Activated CD4-positive, CD25-positive, alpha-beta regulatory T cell treated with anti-CD3 and anti-CD28 coated beads, Interleukin-2, amount 50 U/mL, for 24 hours (primary cell): Measurements from ENCODE around the gene EBF4.
"Not testable (repeated sequence)": the region's sequence is repeated elsewhere in the genome, so short reads cannot be mapped to it uniquely, and the experiment has no call there.

ENCODE experiments used
- ATAC-seq, 2 donors: fragments of 150-1000 bp; cut with Tn5 transposase; one replicate each; pipeline ENCODE4 v1.10.0; 2021; ENCODE audit warnings: mild to moderate bottlenecking in 1 of 2, moderate library complexity in 1 of 2

Gene EBF4

GRCh38 chr20:2798095-2798805 is 105.7 kb downstream of the EBF4 start:
- no peak for ATAC-seq

- no peak for ATAC-seq
These were observed 106.2 kb downstream of the EBF4 start for GRCh38 chr20:2798814-2799213.

GRCh38 chr20:2799271-2799670 is 106.7 kb downstream of the EBF4 start:
- no peak for ATAC-seq

DNA sequence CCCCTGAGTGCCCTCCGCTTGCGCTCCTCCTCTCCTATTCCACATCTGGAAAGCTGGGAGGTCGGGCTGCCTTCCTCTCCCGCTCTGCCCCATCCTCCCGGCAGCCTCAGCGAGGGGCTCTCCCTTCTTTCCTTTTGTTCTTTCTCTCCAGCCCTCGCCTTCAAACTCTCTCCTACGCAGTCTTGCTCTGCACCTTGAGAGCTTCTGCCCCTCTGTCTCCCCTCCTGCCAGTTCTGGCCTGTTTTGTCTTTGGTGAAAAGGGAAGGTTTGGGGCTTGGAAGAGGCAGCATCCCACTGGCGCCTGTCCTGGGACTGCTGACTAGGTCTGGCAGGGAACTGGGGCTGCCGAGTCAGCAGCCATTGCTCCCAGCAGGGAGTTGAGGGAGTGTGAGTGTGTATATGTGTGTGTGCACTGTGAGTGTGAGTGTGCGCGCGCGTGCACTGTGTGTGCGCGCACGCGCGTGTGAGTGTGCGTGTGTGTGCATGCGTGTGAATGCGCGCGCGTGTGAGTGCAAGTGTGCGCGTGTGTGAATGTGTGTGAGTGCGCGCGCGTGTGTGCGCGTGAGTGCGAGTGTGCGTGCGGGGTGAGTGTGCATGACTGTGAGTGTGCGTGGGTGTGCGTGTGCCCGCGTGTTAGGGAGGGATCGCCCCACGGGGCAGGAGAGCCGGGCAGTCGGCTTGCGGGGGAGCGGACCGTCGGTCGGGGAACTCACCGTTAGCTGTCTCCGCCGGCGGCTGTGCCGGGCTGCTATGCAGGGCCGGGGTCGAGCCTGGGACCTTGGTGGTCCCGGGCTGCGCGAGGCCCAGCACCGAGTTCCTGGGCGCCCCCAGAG is 107.3 kb downstream of the EBF4 start:
- ATAC-seq = peak in 1 of 2 donors; percentile 6

DNA sequence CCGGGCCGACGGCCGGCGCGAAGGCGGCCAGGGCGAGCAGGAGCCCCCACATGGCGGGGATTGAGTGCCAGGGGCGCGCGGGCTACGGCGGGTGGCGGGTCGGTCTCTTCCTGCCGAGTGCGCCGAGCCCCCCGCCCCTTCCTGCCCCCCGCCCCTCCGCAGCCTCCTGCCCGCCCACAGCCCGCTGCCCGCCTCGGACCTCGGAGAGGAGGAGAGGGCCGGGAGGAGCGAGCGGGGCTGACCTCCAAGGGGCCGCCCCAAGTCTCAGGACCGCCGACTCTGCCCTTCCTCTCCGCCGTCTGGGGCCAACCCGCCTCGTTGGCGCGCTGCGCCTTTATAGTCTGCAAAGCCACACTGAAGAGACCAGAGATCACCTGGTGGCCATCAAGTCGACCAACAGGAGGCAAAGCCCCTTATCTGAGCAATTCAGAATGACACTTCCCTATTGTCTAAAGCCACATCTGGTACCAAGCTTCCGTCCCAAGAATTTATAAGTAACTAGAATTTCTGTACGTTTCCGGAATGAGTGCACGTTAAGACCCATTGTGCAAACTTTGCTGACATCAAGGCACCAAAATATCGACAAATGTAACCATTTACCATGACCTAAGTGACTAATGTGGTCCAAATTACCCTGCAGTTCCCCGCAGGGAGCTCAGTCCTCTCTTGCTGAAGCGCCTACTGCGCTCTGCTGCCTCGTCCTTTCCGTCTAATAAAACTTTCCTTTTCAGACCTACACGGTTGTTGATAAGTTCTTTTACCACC is 108.1 kb downstream of the EBF4 start, which contains the start of gene CPXM1:
TSS of gene CPXM1 (minus strand) at position 107 of the 765 bp plus-strand sequence. CDS start at position 52, 55 bp downstream.
- ATAC-seq = peak in 1 of 2 donors; percentile 22

GRCh38 chr20:2801286-2801728 is 108.7 kb downstream of the EBF4 start:
- no peak for ATAC-seq

DNA sequence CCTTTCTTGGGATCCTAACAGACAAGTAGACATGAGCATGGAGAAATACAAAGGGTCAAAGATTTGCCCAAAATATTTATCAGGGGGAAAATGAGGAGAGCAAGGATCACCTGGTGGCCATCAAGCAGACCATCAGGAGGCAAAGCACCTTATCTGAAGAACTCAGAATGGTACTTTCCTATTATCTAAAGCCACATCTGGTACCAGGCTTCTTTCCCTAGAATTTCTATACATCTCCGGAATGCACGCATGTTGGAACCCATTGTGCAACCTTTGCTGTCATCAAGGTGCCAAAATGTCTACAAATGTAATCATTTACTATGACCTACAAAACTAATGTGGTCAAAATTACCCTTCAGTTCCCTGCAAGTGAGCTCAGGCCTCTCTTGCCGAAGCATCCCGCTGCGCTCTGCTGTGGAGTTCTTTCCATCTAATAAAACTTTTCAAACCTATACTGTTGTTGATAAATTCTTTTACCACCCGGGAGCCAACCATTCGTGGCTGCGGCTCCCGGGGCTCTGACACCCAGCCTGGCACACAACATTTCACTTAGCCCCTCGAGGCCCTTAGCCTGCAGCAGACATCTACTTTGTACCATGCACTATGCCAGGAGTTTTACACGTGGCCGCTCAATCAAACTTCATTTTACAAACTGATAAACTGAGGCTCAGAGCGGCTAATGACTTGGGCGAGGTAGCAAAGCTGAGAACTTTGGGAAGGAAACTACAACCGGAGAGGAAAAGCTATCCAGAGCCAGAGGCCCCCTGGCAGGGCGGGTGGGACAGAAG is 111.7 kb downstream of the EBF4 start:
- ATAC-seq = no peak

- ATAC-seq = no peak
These were observed 112.5 kb downstream of the EBF4 start for GRCh38 chr20:2804852-2805688.

DNA sequence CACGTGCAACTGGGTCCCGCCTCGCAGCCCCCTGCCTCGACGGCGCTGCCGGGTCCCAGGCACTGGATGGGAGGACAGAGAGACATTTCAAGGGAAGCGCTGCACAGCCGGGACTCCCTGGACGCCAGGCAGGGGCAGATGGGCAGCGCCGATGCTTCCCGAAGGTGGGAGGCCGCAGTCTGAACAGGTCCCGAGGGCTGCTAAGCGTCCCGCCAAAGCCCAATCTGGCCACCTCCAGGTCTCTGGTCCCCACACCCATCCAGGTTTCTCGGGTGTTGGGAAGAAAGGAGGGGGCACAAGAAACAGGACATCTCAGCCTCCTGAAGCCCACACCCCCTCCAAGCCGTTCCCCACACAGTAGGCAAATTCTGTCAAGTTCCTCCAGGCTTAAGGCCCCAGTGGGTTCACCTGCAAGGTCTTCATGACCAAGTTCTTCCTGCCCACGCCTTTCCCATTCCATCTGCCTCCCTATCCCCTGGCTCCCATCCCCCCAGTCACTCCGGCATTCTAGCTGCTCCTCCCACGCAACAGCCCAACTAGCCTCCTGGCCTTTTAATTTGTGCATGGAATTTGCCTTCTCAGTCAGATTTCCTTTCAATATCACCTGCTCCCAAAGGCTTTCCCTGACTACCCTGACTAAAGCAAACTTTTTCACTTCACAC is 113.2 kb downstream of the EBF4 start:
- ATAC-seq = no peak

- no peak for ATAC-seq
These were observed 113.7 kb downstream of the EBF4 start for GRCh38 chr20:2806351-2806701.

- no peak for ATAC-seq
These were observed 114.4 kb downstream of the EBF4 start for GRCh38 chr20:2807019-2807418.

GRCh38 chr20:2807929-2808328 is 115.3 kb downstream of the EBF4 start:
- not testable (repeated sequence) for ATAC-seq

DNA sequence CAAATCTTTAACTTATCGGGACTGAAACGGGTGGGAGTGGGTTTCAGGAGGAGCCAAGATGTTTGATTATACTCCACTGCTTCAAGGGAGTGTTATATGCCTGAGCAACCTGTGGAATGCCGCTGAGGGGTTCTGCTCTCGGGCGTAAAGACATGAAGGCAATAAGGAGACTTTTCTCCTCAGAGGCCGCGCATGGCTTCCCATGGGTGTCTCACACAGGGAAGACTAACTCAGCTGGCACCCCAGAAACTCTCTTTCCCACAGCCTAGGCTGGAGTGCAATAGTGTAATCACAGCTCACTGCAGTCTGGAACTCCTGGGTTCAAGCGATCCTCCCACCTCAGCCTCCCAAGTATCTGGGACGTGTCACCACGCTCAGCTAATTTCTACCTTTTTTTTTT is 117.1 kb downstream of the EBF4 start:
- ATAC-seq = no peak
